Body of pancreas (tissue), 4 donors: ENCODE data around the gene GPD1L.

Experiments used
- POLR2A ChIP-seq, 3 donors: fragments of 450-650 bp; IDR thresholded peaks; one replicate each; pipeline ENCODE4 v1.6.1; 2016; ENCODE audit warnings: antibody characterized with exemption in 3 of 3, mild to moderate bottlenecking in 2 of 3
- TF ChIP-seq, protein P1 (sequence below), 7 experiments: fragments of 450-650 bp in 4 of 7; fragments of 200-600 bp in 3 of 7; sonication (generic) in 3 of 7; IDR thresholded peaks; one replicate each; pipeline ENCODE4 v1.5.1; 2016 to 2019; ENCODE audit warnings: antibody characterized with exemption in 7 of 7

DNA sequence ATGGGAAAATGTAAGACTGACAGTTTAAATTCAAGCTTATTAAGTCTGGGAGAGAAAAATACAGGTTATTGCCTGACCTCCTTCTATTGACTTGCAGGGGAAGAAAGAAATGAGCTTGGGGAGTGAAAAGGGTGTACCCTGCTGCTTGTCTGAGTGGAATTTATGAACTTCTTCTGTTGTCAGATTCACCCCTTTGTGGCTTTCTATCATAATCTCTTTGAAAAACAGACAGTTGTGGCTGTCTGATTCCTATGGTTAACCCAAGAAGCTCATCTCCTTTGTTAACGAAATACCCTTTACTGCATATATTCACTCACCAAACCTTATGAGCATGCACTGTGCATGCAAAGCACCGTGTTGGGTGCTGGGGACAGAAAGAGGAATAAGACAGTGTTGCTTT is 22.5 kb downstream of the GPD1L start:
- TF ChIP-seq, protein P1, sequence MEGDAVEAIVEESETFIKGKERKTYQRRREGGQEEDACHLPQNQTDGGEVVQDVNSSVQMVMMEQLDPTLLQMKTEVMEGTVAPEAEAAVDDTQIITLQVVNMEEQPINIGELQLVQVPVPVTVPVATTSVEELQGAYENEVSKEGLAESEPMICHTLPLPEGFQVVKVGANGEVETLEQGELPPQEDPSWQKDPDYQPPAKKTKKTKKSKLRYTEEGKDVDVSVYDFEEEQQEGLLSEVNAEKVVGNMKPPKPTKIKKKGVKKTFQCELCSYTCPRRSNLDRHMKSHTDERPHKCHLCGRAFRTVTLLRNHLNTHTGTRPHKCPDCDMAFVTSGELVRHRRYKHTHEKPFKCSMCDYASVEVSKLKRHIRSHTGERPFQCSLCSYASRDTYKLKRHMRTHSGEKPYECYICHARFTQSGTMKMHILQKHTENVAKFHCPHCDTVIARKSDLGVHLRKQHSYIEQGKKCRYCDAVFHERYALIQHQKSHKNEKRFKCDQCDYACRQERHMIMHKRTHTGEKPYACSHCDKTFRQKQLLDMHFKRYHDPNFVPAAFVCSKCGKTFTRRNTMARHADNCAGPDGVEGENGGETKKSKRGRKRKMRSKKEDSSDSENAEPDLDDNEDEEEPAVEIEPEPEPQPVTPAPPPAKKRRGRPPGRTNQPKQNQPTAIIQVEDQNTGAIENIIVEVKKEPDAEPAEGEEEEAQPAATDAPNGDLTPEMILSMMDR (IDR thresholded peaks at IDR 0.05), result no peak
- TF ChIP-seq POLR2A (IDR thresholded peaks at IDR 0.05), result no peak
